Measurements from ENCODE around the gene TOR1B.
A peak's percentile ranks its signal among the peaks of the same experiment; 100 is the strongest.

TOR1B gene

GRCh38 chr9:129815278-129815677 lies 12.3 kb downstream of the TOR1B start:
- DNase-seq = no peak

- no peak for DNase-seq
Measured at GRCh38 chr9:129816501-129817435, 13.8 kb downstream of the TOR1B start.

GRCh38 chr9:129822898-129823541 lies 20.0 kb downstream of the TOR1B start:
- DNase-seq = peak in 1 of 5 donors; percentile 49

- no peak for DNase-seq
Measured at GRCh38 chr9:129823542-129823934, 20.6 kb downstream of the TOR1B start.

GRCh38 chr9:129823935-129824601 lies 21.1 kb downstream of the TOR1B start, which contains the start of gene TOR1A:
Gene TOR1A, minus strand, starts transcription at chr9:129824136. Its CDS starts 51 bp downstream, at chr9:129824085.
- DNase-seq = peak; percentile 79 to 92 (median 87)

- no peak for DNase-seq
Measured at GRCh38 chr9:129826344-129826743, 23.4 kb downstream of the TOR1B start.

GRCh38 chr9:129826759-129827158 lies 23.8 kb downstream of the TOR1B start:
- no peak for DNase-seq

GRCh38 chr9:129828051-129828450 lies 25.1 kb downstream of the TOR1B start:
- no peak for DNase-seq

- DNase-seq = no peak
Measured at GRCh38 chr9:129828969-129829368, 26.0 kb downstream of the TOR1B start.

- DNase-seq = no peak
Measured at GRCh38 chr9:129832982-129833381, 30.0 kb downstream of the TOR1B start.

- peak in 4 of 5 donors; percentile 27 to 47 (median 38) for DNase-seq
Measured at GRCh38 chr9:129834489-129835127, 31.6 kb downstream of the TOR1B start.

- peak; percentile 94 to 99 (median 97) for DNase-seq
Measured at GRCh38 chr9:129835128-129835859, 32.3 kb downstream of the TOR1B start, which contains the start of the genes C9orf78 and USP20. Gene C9orf78, minus strand, starts transcription at chr9:129835275. Its CDS starts 54 bp downstream, at chr9:129835221. Gene USP20, plus strand, starts transcription at chr9:129835458. Its CDS starts 17,098 bp downstream, at chr9:129852556.

GRCh38 chr9:129835860-129836223 lies 32.9 kb downstream of the TOR1B start:
- peak in 1 of 5 donors; percentile 9 for DNase-seq

GRCh38 chr9:129836311-129837007 lies 33.5 kb downstream of the TOR1B start:
- DNase-seq = peak in 4 of 5 donors; percentile 29 to 54 (median 38)

GRCh38 chr9:129838707-129839259 lies 35.8 kb downstream of the TOR1B start:
- DNase-seq = peak in 1 of 5 donors; percentile 49

- no peak for DNase-seq
Measured at GRCh38 chr9:129839324-129840023, 36.5 kb downstream of the TOR1B start.

- DNase-seq = no peak
Measured at GRCh38 chr9:129840034-129840433, 37.0 kb downstream of the TOR1B start.

GRCh38 chr9:129841071-129841470 lies 38.1 kb downstream of the TOR1B start:
- DNase-seq = no peak

- DNase-seq = no peak
Measured at GRCh38 chr9:129845373-129845772, 42.4 kb downstream of the TOR1B start.
